Ishikawa (cell line): Measurements from ENCODE around the gene STT3A.

Experiments
- CEBPB ChIP-seq: IDR thresholded peaks from 2 replicates; pipeline ENCODE4 v1.6.1; 2012
- CREB1 ChIP-seq: IDR thresholded peaks from 2 replicates; pipeline ENCODE4 v1.6.1; 2012; ENCODE audit warnings: low read depth
- EGR1 ChIP-seq: IDR thresholded peaks from 2 replicates; pipeline ENCODE4 v1.6.1; 2012
- EP300 ChIP-seq: IDR thresholded peaks from 2 replicates; pipeline ENCODE4 v1.6.1; 2012; ENCODE audit warnings: borderline replicate concordance
- FOXM1 ChIP-seq: IDR thresholded peaks from 2 replicates; pipeline ENCODE4 v1.6.1; 2012; ENCODE audit warnings: low read depth, borderline replicate concordance
- NFIC ChIP-seq: IDR thresholded peaks from 2 replicates; pipeline ENCODE4 v1.6.1; 2012
- RAD21 ChIP-seq: IDR thresholded peaks from 2 replicates; pipeline ENCODE4 v1.6.1; 2012; ENCODE audit warnings: low read depth
- TAF1 ChIP-seq: IDR thresholded peaks from 2 replicates; pipeline ENCODE4 v1.6.1; 2012; ENCODE audit warnings: low read depth, mild to moderate bottlenecking
- TCF12 ChIP-seq: IDR thresholded peaks from 2 replicates; pipeline ENCODE4 v1.6.1; 2012; ENCODE audit warnings: low read depth
- TEAD4 ChIP-seq: IDR thresholded peaks from 2 replicates; pipeline ENCODE4 v1.6.1; 2012
- YY1 ChIP-seq: IDR thresholded peaks from 2 replicates; pipeline ENCODE4 v1.6.1; 2012; ENCODE audit warnings: low read depth
- ZBTB7A ChIP-seq: IDR thresholded peaks from 2 replicates; pipeline ENCODE4 v1.6.1; 2012; ENCODE audit warnings: low read depth
- TF ChIP-seq, protein P1 (sequence below): IDR thresholded peaks from 2 replicates; pipeline ENCODE4 v1.6.1; 2012; ENCODE audit warnings: low read depth, mild to moderate bottlenecking
- TF ChIP-seq, protein P2 (sequence below): IDR thresholded peaks from 2 replicates; pipeline ENCODE4 v1.6.1; 2012
- TF ChIP-seq, protein P3 (sequence below): IDR thresholded peaks from 2 replicates; pipeline ENCODE4 v1.6.1; 2012

STT3A gene

DNA sequence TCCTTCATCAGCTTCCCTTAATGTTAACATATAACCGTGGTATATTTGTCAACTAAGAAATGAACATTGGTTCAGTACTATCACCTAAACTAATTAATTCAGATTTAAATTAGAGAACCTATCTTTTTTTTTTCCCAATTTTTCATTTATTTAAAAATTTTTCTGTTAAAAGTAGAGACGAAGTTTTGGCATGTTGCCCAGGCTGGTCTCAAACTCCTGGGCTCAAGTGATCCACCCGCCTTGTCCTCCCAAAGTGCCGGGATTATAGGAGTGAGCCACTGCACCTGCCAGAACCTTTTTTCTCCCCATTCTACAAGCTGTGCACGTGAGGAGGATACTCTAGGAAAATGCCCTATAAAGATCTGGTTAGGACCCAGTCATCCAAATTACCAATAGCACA lies 19.7 kb upstream of the STT3A start:
- TF ChIP-seq TAF1 (no peak), ZBTB7A (no peak), RAD21 (no peak), FOXM1 (no peak), EGR1 (no peak), TEAD4 (no peak), YY1 (no peak), CREB1 (no peak), EP300 (no peak), NFIC (no peak), CEBPB (no peak), TCF12 (no peak)
- TF ChIP-seq, protein P1, sequence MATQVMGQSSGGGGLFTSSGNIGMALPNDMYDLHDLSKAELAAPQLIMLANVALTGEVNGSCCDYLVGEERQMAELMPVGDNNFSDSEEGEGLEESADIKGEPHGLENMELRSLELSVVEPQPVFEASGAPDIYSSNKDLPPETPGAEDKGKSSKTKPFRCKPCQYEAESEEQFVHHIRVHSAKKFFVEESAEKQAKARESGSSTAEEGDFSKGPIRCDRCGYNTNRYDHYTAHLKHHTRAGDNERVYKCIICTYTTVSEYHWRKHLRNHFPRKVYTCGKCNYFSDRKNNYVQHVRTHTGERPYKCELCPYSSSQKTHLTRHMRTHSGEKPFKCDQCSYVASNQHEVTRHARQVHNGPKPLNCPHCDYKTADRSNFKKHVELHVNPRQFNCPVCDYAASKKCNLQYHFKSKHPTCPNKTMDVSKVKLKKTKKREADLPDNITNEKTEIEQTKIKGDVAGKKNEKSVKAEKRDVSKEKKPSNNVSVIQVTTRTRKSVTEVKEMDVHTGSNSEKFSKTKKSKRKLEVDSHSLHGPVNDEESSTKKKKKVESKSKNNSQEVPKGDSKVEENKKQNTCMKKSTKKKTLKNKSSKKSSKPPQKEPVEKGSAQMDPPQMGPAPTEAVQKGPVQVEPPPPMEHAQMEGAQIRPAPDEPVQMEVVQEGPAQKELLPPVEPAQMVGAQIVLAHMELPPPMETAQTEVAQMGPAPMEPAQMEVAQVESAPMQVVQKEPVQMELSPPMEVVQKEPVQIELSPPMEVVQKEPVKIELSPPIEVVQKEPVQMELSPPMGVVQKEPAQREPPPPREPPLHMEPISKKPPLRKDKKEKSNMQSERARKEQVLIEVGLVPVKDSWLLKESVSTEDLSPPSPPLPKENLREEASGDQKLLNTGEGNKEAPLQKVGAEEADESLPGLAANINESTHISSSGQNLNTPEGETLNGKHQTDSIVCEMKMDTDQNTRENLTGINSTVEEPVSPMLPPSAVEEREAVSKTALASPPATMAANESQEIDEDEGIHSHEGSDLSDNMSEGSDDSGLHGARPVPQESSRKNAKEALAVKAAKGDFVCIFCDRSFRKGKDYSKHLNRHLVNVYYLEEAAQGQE: no peak
- TF ChIP-seq, protein P2, sequence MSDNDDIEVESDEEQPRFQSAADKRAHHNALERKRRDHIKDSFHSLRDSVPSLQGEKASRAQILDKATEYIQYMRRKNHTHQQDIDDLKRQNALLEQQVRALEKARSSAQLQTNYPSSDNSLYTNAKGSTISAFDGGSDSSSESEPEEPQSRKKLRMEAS: no peak
- TF ChIP-seq, protein P3, sequence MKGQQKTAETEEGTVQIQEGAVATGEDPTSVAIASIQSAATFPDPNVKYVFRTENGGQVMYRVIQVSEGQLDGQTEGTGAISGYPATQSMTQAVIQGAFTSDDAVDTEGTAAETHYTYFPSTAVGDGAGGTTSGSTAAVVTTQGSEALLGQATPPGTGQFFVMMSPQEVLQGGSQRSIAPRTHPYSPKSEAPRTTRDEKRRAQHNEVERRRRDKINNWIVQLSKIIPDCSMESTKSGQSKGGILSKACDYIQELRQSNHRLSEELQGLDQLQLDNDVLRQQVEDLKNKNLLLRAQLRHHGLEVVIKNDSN: no peak

DNA sequence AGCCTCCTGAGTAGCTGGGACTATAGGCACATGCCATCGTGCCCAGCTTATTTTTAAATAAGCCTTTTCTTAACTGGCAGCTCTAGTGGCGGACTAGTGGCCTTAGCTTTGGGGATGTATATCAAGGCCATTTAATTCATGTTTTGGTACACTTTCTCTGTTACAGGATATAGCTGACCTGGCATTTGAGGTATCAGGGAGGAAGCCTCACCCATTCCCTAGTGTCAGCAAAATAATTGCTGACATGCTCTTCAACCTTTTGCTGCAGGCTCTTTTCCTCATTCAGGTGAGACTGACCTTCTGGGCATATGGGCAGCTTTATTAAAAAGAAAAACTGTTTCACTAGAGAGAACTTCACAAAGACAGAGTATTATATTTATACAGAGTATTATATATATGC lies 13.9 kb upstream of the STT3A start:
- TF ChIP-seq TEAD4 (no peak), TAF1 (no peak), NFIC (no peak), CREB1 (no peak), TCF12 (no peak), EGR1 (no peak), FOXM1 (no peak), RAD21 (no peak), EP300 (no peak), ZBTB7A (no peak), CEBPB (no peak), YY1 (no peak)
- TF ChIP-seq, protein P2: no peak
- TF ChIP-seq, protein P1: no peak
- TF ChIP-seq, protein P3: no peak

DNA sequence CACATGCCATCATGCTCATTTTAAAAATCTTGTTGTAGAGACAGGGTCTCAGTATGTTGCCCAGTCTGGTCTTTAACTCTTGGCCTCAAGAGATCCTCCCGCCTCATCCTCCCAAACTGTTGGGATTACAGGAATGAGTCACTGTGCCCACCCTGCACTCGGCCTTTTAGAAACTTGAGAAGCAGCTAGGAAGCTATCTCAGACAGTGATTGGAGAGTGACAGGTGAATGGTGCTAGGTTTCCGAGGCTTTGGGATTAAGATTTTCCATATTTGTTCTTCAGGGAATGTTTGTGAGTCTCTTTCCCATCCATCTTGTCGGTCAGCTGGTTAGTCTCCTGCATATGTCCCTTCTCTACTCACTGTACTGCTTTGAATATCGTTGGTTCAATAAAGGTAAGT lies 12.8 kb upstream of the STT3A start:
- no peak for TF ChIP-seq EP300

DNA sequence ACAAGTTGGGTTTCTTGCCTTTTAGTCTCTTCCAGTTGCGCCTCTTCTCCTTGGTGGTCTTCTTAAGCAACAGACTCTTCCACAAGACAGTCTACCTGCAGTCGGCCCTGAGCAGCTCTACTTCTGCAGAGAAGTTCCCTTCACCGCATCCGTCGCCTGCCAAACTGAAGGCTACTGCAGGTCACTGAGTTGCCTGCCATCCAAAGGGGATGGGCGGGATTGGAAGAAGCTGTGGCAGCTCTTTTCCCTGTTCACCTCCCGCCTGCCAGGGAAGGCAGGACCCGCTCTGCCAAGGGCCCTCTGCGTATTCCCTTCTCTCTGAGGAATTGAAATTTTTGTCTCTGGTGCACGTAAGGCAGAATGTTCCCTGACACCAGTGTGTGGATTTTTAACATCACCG lies 9.2 kb upstream of the STT3A start:
- TF ChIP-seq, protein P3: no peak
- TF ChIP-seq CREB1: no peak
- TF ChIP-seq, protein P2: no peak
- no peak for TF ChIP-seq YY1
- TF ChIP-seq TCF12: no peak
- no peak for TF ChIP-seq TAF1
- TF ChIP-seq FOXM1: no peak
- TF ChIP-seq, protein P1: no peak
- no peak for TF ChIP-seq EP300
- TF ChIP-seq ZBTB7A: no peak
- no peak for TF ChIP-seq RAD21
- TF ChIP-seq NFIC: no peak
- no peak for TF ChIP-seq TEAD4
- no peak for TF ChIP-seq CEBPB
- no peak for TF ChIP-seq EGR1
